HepG2 (cell line): Measurements from ENCODE around the gene FAM210A. TPM values are rescaled to one million over a fixed set of nuclear protein-coding genes. Genes with fewer than 3 reads are reported as not detected.

ENCODE experiments used
- ATAC-seq: fragments of 200-7000 bp; cut with Tn5 transposase; 3 replicates; pipeline ENCODE4 v1.9.1; 2020; ENCODE audit warnings: mild to moderate bottlenecking, moderate library complexity
- BruUV-seq: library from RNA; stranded (reverse); fragments of 400-500 nt; replicated peaks from 2 replicates; lab custom pipeline; 2021; lab: Mats Ljungman, UMichigan
- CTCF ChIA-PET: fragments of 300-600 bp; formaldehyde crosslinking; extraction: SDS; loops from one replicate; lab custom pipeline; 2021; ENCODE audit warnings: low total read pairs, inconsistent platforms, low intra/inter-chr PET ratio; lab: Yijun Ruan, JAX
- POLR2A ChIA-PET: fragments of 350-600 bp; sonication (Branson Sonifier 250); formaldehyde crosslinking; loops from one replicate; lab custom pipeline; 2020; ENCODE audit warnings: antibody characterized with exemption, inconsistent platforms; lab: Yijun Ruan, JAX
- DNase-seq: peaks from one replicate; pipeline ENCODE4 v3.0.0-alpha.2; 2015; ENCODE audit warnings: low spot score
- FAIRE-seq: peaks from 3 replicates; lab custom pipeline; 2011; peaks lifted over from hg19 to GRCh38; lab: Jason Lieb, UNC
- H2AFZ ChIP-seq: one replicate; pipeline ENCODE4 v1.6.1; 2011; ENCODE audit warnings: low read length, inconsistent platforms
- H3K27ac ChIP-seq: fragments of 300-600 bp; 3 replicates; pipeline ENCODE4 v1.8.0; 2011; ENCODE audit warnings: mixed run types, mild to moderate bottlenecking, mixed read lengths, low read length, inconsistent platforms; ENCODE audit not compliant: insufficient read depth; ENCODE audit errors: extremely low read length
- H3K27me3 ChIP-seq, 2 experiments: fragments of 200-600 bp in 1 of 2; 2 replicates in 1 of 2; 3 replicates in 1 of 2; pipeline versions ENCODE4 v1.6.0 to v1.8.0; 2011; ENCODE audit warnings: low read length in 2 of 2, mild to moderate bottlenecking in 2 of 2, moderate library complexity in 2 of 2, inconsistent platforms in 1 of 2; ENCODE audit not compliant: insufficient read depth in 2 of 2, control insufficient read depth in 1 of 2
- H3K36me3 ChIP-seq, 2 experiments: fragments of 200-600 bp in 1 of 2; replicated peaks in 1 of 2; 2 replicates in 1 of 2; 3 replicates in 1 of 2; pipeline versions ENCODE4 v1.5.1 to v1.8.0; 2011; ENCODE audit warnings: low read length in 2 of 2, inconsistent platforms in 1 of 2; ENCODE audit not compliant: insufficient read depth in 2 of 2, control insufficient read depth in 1 of 2
- H3K4me1 ChIP-seq: 2 replicates; pipeline ENCODE4 v1.5.1; 2012; ENCODE audit warnings: low read length, inconsistent platforms; ENCODE audit not compliant: insufficient read depth
- H3K4me2 ChIP-seq: 2 replicates; pipeline ENCODE4 v1.6.0; 2011; ENCODE audit warnings: low read depth, low read length, inconsistent platforms
- H3K4me3 ChIP-seq, 3 experiments: fragments of 200-600 bp in 1 of 3; sonication (generic), shearing (Covaris generic) in 1 of 3; replicated peaks in 1 of 3; 2 replicates each; pipeline ENCODE4 v1.5.1; 2011 to 2016; ENCODE audit warnings: low read length in 3 of 3, inconsistent platforms in 2 of 3, low read depth in 2 of 3, mild to moderate bottlenecking in 2 of 3, control low read depth in 1 of 3, mixed read lengths in 1 of 3; ENCODE audit not compliant: insufficient read depth in 1 of 3
- H3K79me2 ChIP-seq: one replicate; pipeline ENCODE4 v1.6.1; 2011; ENCODE audit warnings: low read length, inconsistent platforms; ENCODE audit not compliant: insufficient read depth
- H3K9ac ChIP-seq: 2 replicates; pipeline ENCODE4 v1.6.0; 2011; ENCODE audit warnings: mild to moderate bottlenecking, low read depth, low read length, inconsistent platforms; ENCODE audit not compliant: insufficient read depth
- H3K9me3 ChIP-seq: 2 replicates; pipeline ENCODE4 v1.5.1; 2012; ENCODE audit warnings: mild to moderate bottlenecking, low read length
- H4K20me1 ChIP-seq: 2 replicates; pipeline ENCODE4 v1.6.0; 2011; ENCODE audit warnings: inconsistent platforms, mild to moderate bottlenecking, low read length, moderate library complexity; ENCODE audit not compliant: insufficient read depth
- CREM ChIP-seq, 2 experiments: sonication (generic) in 1 of 2; formaldehyde crosslinking in 1 of 2; IDR thresholded peaks; 2 replicates each; pipeline versions ENCODE4 v1.4.0 to v1.6.1; 2016 to 2020; ENCODE audit warnings: antibody characterized with exemption in 1 of 2, mild to moderate bottlenecking in 1 of 2, missing genetic modification reagents in 1 of 2
- LBX2 ChIP-seq: sonication (generic); formaldehyde crosslinking; IDR thresholded peaks from 2 replicates; pipeline ENCODE4 v1.5.0; 2020; ENCODE audit warnings: missing genetic modification reagents, mild to moderate bottlenecking, borderline replicate concordance
- MEF2D ChIP-seq: sonication (generic); formaldehyde crosslinking; IDR thresholded peaks from 2 replicates; pipeline ENCODE4 v1.5.1; 2020; ENCODE audit warnings: mild to moderate bottlenecking, missing genetic modification reagents
- MTA3 ChIP-seq: sonication (generic); formaldehyde crosslinking; IDR thresholded peaks from 2 replicates; pipeline ENCODE4 v1.4.0; 2020; ENCODE audit warnings: missing genetic modification reagents
- MYC ChIP-seq: sonication (generic); formaldehyde crosslinking; IDR thresholded peaks from 2 replicates; pipeline ENCODE4 v1.9.0; 2021; ENCODE audit warnings: missing genetic modification reagents, borderline replicate concordance
- SNRNP70 ChIP-seq: fragments of 200-400 bp; formaldehyde crosslinking; IDR thresholded peaks from 2 replicates; pipeline ENCODE4 v1.6.1; 2017; ENCODE audit warnings: mild to moderate bottlenecking, low read depth, low read length, moderate library complexity
- TMF1 ChIP-seq: sonication (generic); formaldehyde crosslinking; IDR thresholded peaks from 2 replicates; pipeline ENCODE4 v1.8.1; 2022; ENCODE audit warnings: low read depth, missing genetic modification reagents
- TSC22D2 ChIP-seq: sonication (generic); formaldehyde crosslinking; IDR thresholded peaks from 2 replicates; pipeline ENCODE4 v1.5.1; 2020; ENCODE audit warnings: missing genetic modification reagents, mild to moderate bottlenecking, borderline replicate concordance
- ZFP1 ChIP-seq: IDR thresholded peaks from 2 replicates; pipeline ENCODE4 v1.6.1; 2016
- ZMYM4 ChIP-seq: sonication (generic); formaldehyde crosslinking; IDR thresholded peaks from 2 replicates; pipeline ENCODE4 v1.8.1; 2023; ENCODE audit warnings: mild to moderate bottlenecking, missing genetic modification reagents
- ZNF12 ChIP-seq: sonication (generic); formaldehyde crosslinking; IDR thresholded peaks from 2 replicates; pipeline ENCODE4 v1.5.0; 2020; ENCODE audit warnings: missing genetic modification reagents
- ZNF251 ChIP-seq: sonication (generic); formaldehyde crosslinking; IDR thresholded peaks from 2 replicates; pipeline ENCODE4 v1.9.0; 2021; ENCODE audit warnings: mild to moderate bottlenecking, missing genetic modification reagents
- ZNF563 ChIP-seq: sonication (generic); formaldehyde crosslinking; IDR thresholded peaks from 2 replicates; pipeline ENCODE4 v1.8.0; 2022; ENCODE audit warnings: mild to moderate bottlenecking, moderate library complexity, missing genetic modification reagents
- WGBS: methylation state at CpG from one replicate; pipeline ENCODE4 v1.1.6; 2017; ENCODE audit warnings: low lambda C conversion rate; 5-methylcytosine and 5-hydroxymethylcytosine counted together
- in situ Hi-C: cut with HindIII; loops from 2 replicates; pipeline ENCODE4 v1.10.0; 2017; ENCODE audit warnings: low pct_unique_long_range_greater_than_20kb; ENCODE audit not compliant: extremely low pct_ligation_motif_present
- intact Hi-C: fragments of 100-400 bp; cut with micrococcal nuclease; formaldehyde crosslinking; loops from one replicate; pipeline ENCODE4 v1.10.0; 2022; ENCODE audit not compliant: unreplicated experiment
- polyA plus RNA-seq, 8 experiments: library from polyadenylated mRNA; depleted of rRNA in 3 of 8; stranded (reverse) in 7 of 8; unstranded in 1 of 8; fragments of >200 nt; fragmentation: Illumina TruSeq in 4 of 8; extraction: Trizol in 4 of 8; gene quantifications; 2 replicates each; pipeline versions ENCODE4 v1.2.1 to v1.2.3, GENCODE V29; 2011 to 2016; ENCODE audit warnings: low read depth in 4 of 8, missing spikeins in 1 of 8, mixed read lengths in 1 of 8; ENCODE audit not compliant: insufficient read depth in 1 of 8
- total RNA-seq, 5 experiments: library from RNA; depleted of rRNA; stranded (reverse); fragments of >200 nt; fragmentation: Illumina TruSeq; extraction: Trizol; gene quantifications; 2 replicates each; pipeline ENCODE4 v1.2.3, GENCODE V29; 2016; ENCODE audit warnings: low read depth in 1 of 5
- TF ChIP-seq, protein P1 (sequence below): sonication (generic); formaldehyde crosslinking; IDR thresholded peaks from 2 replicates; pipeline ENCODE4 v1.4.0; 2020; ENCODE audit warnings: missing genetic modification reagents, borderline replicate concordance
- TF ChIP-seq, protein P2 (sequence below): sonication (generic); formaldehyde crosslinking; IDR thresholded peaks from 2 replicates; pipeline ENCODE4 v1.5.1; 2020; ENCODE audit warnings: missing genetic modification reagents, mild to moderate bottlenecking, borderline replicate concordance

Gene FAM210A
- total and polyA plus RNA-seq, 2 of the 13 experiments (the other 11 are each of a cell fraction or from before 2014, with no cell fraction given), result 33.2 to 37.5 TPM

DNA sequence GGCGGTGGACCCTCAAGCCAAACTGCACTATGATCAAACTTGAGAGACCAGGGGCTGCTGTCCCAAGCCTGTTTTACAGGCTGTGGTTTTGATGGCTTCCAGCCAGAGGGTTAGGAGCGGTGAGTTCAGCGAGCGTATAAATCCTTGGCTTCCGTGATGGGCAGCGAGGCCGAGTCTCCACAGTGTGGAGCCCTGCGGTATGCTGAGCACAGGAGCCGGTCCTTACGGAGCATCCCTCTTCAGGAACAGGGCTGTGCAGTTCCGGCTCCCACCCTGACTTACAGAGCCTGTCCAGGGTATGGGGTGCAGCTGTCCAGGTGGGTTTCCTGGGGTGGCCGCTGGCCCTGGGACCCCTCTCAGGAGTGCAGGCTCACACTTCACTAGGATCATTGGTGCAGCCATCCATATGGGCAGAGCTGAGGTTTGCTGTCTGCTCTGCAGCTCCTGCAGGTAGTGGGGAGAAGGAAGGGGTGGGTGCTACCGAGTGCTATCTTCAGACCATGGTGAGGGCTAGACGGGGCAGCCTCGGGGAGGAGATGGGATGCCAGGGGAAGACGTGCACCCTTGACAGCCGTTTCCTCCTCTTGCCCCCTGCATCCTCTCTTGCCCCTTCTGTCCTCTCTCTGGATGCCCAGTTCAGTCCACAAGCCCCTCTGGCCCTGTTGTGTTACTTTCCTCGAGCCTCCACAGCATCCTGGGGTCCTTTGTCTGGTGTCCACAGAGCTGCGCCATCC is 104.3 kb downstream of the FAM210A start (continued):
- TF ChIP-seq, protein P1, sequence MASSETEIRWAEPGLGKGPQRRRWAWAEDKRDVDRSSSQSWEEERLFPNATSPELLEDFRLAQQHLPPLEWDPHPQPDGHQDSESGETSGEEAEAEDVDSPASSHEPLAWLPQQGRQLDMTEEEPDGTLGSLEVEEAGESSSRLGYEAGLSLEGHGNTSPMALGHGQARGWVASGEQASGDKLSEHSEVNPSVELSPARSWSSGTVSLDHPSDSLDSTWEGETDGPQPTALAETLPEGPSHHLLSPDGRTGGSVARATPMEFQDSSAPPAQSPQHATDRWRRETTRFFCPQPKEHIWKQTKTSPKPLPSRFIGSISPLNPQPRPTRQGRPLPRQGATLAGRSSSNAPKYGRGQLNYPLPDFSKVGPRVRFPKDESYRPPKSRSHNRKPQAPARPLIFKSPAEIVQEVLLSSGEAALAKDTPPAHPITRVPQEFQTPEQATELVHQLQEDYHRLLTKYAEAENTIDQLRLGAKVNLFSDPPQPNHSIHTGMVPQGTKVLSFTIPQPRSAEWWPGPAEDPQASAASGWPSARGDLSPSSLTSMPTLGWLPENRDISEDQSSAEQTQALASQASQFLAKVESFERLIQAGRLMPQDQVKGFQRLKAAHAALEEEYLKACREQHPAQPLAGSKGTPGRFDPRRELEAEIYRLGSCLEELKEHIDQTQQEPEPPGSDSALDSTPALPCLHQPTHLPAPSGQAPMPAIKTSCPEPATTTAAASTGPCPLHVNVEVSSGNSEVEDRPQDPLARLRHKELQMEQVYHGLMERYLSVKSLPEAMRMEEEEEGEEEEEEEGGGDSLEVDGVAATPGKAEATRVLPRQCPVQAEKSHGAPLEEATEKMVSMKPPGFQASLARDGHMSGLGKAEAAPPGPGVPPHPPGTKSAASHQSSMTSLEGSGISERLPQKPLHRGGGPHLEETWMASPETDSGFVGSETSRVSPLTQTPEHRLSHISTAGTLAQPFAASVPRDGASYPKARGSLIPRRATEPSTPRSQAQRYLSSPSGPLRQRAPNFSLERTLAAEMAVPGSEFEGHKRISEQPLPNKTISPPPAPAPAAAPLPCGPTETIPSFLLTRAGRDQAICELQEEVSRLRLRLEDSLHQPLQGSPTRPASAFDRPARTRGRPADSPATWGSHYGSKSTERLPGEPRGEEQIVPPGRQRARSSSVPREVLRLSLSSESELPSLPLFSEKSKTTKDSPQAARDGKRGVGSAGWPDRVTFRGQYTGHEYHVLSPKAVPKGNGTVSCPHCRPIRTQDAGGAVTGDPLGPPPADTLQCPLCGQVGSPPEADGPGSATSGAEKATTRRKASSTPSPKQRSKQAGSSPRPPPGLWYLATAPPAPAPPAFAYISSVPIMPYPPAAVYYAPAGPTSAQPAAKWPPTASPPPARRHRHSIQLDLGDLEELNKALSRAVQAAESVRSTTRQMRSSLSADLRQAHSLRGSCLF (CRISPR knock-in tag), result no peak
- no peak for TF ChIP-seq ZNF251 (CRISPR knock-in tag)
- no peak for TF ChIP-seq ZFP1 (CRISPR knock-in tag)
- TF ChIP-seq ZMYM4 (CRISPR knock-in tag), result no peak
- TF ChIP-seq MYC (CRISPR knock-in tag), result no peak
- no peak for TF ChIP-seq ZNF12 (CRISPR knock-in tag)

GRCh38 chr18:13621446-13621849 is 104.9 kb downstream of the FAM210A start:
- Histone ChIP-seq H4K20me1 (no peaks in the 10 kb centered on the region), H3K4me3 (no peak overlapping the region), H3K4me1 (peaks cover 8% of the 10 kb centered on the region; the same call in 1 of the 2 replicates), H3K27me3 (no peaks in the 10 kb centered on the region), H2AFZ (no peak overlapping the region), H3K79me2 (no peaks in the 10 kb centered on the region), H3K9ac (no peak overlapping the region), H3K27ac (no peak overlapping the region), H3K4me2 (no peak overlapping the region), H3K36me3 (no peaks in the 10 kb centered on the region), H3K9me3 (no peaks in the 10 kb centered on the region)
- 98% methylated on average over 11 of the region's 23 CpGs for whole genome bisulfite sequencing
- in situ Hi-C loops, result no loop called here
- FAIRE-seq (no peak), DNase-seq (no peak), ATAC-seq (no peak)
- POLR2A ChIA-PET, result no interaction called here
- BruUV-seq, result no TSS peak
- CTCF ChIA-PET, result no interaction called here
- intact Hi-C loops, result no loop called here
- TF ChIP-seq TSC22D2, result no peak
- no peak for TF ChIP-seq ZNF563 (CRISPR knock-in tag)
- TF ChIP-seq SNRNP70, result no peak
- no peak for TF ChIP-seq MTA3 (CRISPR knock-in tag)
- no peak for TF ChIP-seq TMF1 (CRISPR knock-in tag)
- no peak for TF ChIP-seq LBX2
- TF ChIP-seq, protein P2, sequence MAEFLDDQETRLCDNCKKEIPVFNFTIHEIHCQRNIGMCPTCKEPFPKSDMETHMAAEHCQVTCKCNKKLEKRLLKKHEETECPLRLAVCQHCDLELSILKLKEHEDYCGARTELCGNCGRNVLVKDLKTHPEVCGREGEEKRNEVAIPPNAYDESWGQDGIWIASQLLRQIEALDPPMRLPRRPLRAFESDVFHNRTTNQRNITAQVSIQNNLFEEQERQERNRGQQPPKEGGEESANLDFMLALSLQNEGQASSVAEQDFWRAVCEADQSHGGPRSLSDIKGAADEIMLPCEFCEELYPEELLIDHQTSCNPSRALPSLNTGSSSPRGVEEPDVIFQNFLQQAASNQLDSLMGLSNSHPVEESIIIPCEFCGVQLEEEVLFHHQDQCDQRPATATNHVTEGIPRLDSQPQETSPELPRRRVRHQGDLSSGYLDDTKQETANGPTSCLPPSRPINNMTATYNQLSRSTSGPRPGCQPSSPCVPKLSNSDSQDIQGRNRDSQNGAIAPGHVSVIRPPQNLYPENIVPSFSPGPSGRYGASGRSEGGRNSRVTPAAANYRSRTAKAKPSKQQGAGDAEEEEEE, result no peak
- no peak for TF ChIP-seq MEF2D (CRISPR knock-in tag)
- no peak for TF ChIP-seq CREM (IDR thresholded peaks at IDR 0.05)
- no peak for TF ChIP-seq CREM (CRISPR knock-in tag; IDR thresholded peaks at IDR 0.05)
